Neural crest cell (in vitro differentiated cells): ENCODE results near the gene TTC34. TPM values are rescaled to one million over a fixed set of nuclear protein-coding genes. Genes with fewer than 3 reads are reported as not detected.

Source experiments
- DNase-seq: peaks from one replicate; pipeline ENCODE4 v3.0.0; 2021; ENCODE audit warnings: low read depth, mixed read lengths, low spot score
- H3K27ac Mint-ChIP-seq: one replicate; pipeline ENCODE4 v1.8.0; 2021; ENCODE audit warnings: mild to moderate bottlenecking, mixed read lengths; ENCODE audit not compliant: unreplicated experiment
- H3K27me3 Mint-ChIP-seq: 2 replicates; pipeline ENCODE4 v1.8.0; 2021; ENCODE audit warnings: low read depth, mild to moderate bottlenecking, mixed read lengths
- H3K36me3 Mint-ChIP-seq: 2 replicates; pipeline ENCODE4 v1.8.0; 2021; ENCODE audit warnings: low read depth, mild to moderate bottlenecking, mixed read lengths
- H3K4me1 Mint-ChIP-seq: 2 replicates; pipeline ENCODE4 v1.8.0; 2021; ENCODE audit warnings: mixed read lengths
- H3K4me3 Mint-ChIP-seq: one replicate; pipeline ENCODE4 v1.8.0; 2021; ENCODE audit warnings: mild to moderate bottlenecking, mixed read lengths
- H3K9me3 Mint-ChIP-seq: 2 replicates; pipeline ENCODE4 v1.8.0; 2021; ENCODE audit warnings: mixed read lengths
- CTCF ChIP-seq: fragments of 200-600 bp; sonication (generic); conservative IDR thresholded peaks from 2 replicates; pipeline ENCODE4 v1.5.0; 2021; ENCODE audit warnings: antibody characterized with exemption, mild to moderate bottlenecking
- total RNA-seq: library from RNA; stranded (reverse); gene quantifications from 2 replicates; pipeline ENCODE4 v1.2.1, GENCODE V29; 2021

The TTC34 gene
- total RNA-seq, 1 donor from 2014 or later: 2.7 TPM

- Mint-ChIP-seq H3K36me3 (no peaks in the 10 kb centered on the region), H3K4me3 (peak overlapping the region; percentile 86), H3K9me3 (peaks cover 10% of the 10 kb centered on the region), H3K4me1 (peaks cover 4% of the 10 kb centered on the region), H3K27ac (no peak overlapping the region), H3K27me3 (no peaks in the 10 kb centered on the region)
- TF ChIP-seq CTCF: no peak
- no peak for DNase-seq
Observed at GRCh38 chr1:2644171-2644570, 157.3 kb downstream of the TTC34 start.

GRCh38 chr1:2643414-2644077, 157.9 kb downstream of the TTC34 start:
- peaks cover 4% of the 10 kb centered on the region for H3K4me1 Mint-ChIP-seq

GRCh38 chr1:2642560-2643413, 158.7 kb downstream of the TTC34 start:
- Mint-ChIP-seq H3K9me3 (peaks cover 6% of the 10 kb centered on the region), H3K4me3 (peak overlapping the region; percentile 86), H3K27me3 (peaks cover 5% of the 10 kb centered on the region)

More at GRCh38 chr1:2643414-2644077, 157.9 kb downstream of the TTC34 start:
- H3K27me3 Mint-ChIP-seq: no peaks in the 10 kb centered on the region
- no peaks in the 10 kb centered on the region for H3K36me3 Mint-ChIP-seq
- peak overlapping the region; percentile 86 for H3K4me3 Mint-ChIP-seq
- no peak overlapping the region for H3K27ac Mint-ChIP-seq
- no peak for TF ChIP-seq CTCF
- peaks cover 10% of the 10 kb centered on the region for H3K9me3 Mint-ChIP-seq
- no peak for DNase-seq

GRCh38 chr1:2642131-2642559, 159.3 kb downstream of the TTC34 start:
- H3K27me3 Mint-ChIP-seq: peaks cover 8% of the 10 kb centered on the region
- peak overlapping the region; percentile 85 for H3K4me3 Mint-ChIP-seq
- H3K4me1 Mint-ChIP-seq: peaks cover 4% of the 10 kb centered on the region
- peaks cover 4% of the 10 kb centered on the region for H3K9me3 Mint-ChIP-seq
- no peak for DNase-seq
- no peak overlapping the region for H3K27ac Mint-ChIP-seq
- TF ChIP-seq CTCF: no peak
- peaks cover under 1% of the 10 kb centered on the region for H3K36me3 Mint-ChIP-seq

More at GRCh38 chr1:2642560-2643413, 158.7 kb downstream of the TTC34 start:
- DNase-seq: peak; percentile 91
- no peak overlapping the region for H3K27ac Mint-ChIP-seq
- peak; percentile 13 for TF ChIP-seq CTCF
- peaks cover 4% of the 10 kb centered on the region for H3K4me1 Mint-ChIP-seq
- no peaks in the 10 kb centered on the region for H3K36me3 Mint-ChIP-seq

GRCh38 chr1:2641381-2642130, 159.9 kb downstream of the TTC34 start:
- no peak overlapping the region for H3K27ac Mint-ChIP-seq
- TF ChIP-seq CTCF: no peak
- peaks cover 8% of the 10 kb centered on the region for H3K27me3 Mint-ChIP-seq
- no peak for DNase-seq
- peak overlapping the region; percentile 85 for H3K4me3 Mint-ChIP-seq
- peaks cover 4% of the 10 kb centered on the region for H3K4me1 Mint-ChIP-seq
- peaks cover 4% of the 10 kb centered on the region for H3K9me3 Mint-ChIP-seq
- peaks cover 4% of the 10 kb centered on the region for H3K36me3 Mint-ChIP-seq
